SK-N-SH (cell line): ENCODE results near the gene RABGGTA. TPM values are rescaled to one million over a fixed set of nuclear protein-coding genes. Genes with fewer than 3 reads are reported as not detected.

Experiments
- CTCF ChIA-PET: fragments of 300-600, 350-600 bp; formaldehyde crosslinking; extraction: SDS; loops from one replicate; lab custom pipeline; 2021; lab: Yijun Ruan, JAX
- POLR2A ChIA-PET: fragments of 350-600 bp; sonication (Branson Sonifier 250); formaldehyde crosslinking; extraction: SDS; loops from one replicate; lab custom pipeline; 2020; ENCODE audit warnings: antibody characterized with exemption, inconsistent platforms; lab: Yijun Ruan, JAX
- DNase-seq: peaks from one replicate; pipeline ENCODE4 v3.0.0; 2012
- H2AFZ ChIP-seq: fragments of 200-600 bp; sonication (generic); 2 replicates; pipeline ENCODE4 v1.8.1; 2016; ENCODE audit warnings: antibody characterized with exemption, mild to moderate bottlenecking, low read depth
- H3F3A ChIP-seq: fragments of 200-600 bp; sonication (generic); replicated peaks from 2 replicates; pipeline ENCODE3; 2016; ENCODE audit warnings: antibody characterized with exemption, mild to moderate bottlenecking; ENCODE audit not compliant: insufficient read depth
- H3K27ac ChIP-seq, 2 experiments: fragments of 200-500 bp in 1 of 2; fragments of 200-600 bp in 1 of 2; sonication (Bioruptor generic) in 1 of 2; sonication (generic), shearing (Covaris generic) in 1 of 2; 2 replicates each; pipeline versions ENCODE4 v1.5.1 to v1.6.1; 2014 to 2016; ENCODE audit warnings: low read depth in 2 of 2, inconsistent platforms in 1 of 2, low read length in 1 of 2, mild to moderate bottlenecking in 1 of 2, mixed read lengths in 1 of 2
- H3K27me3 ChIP-seq: fragments of 200-600 bp; sonication (generic), shearing (Covaris generic); 2 replicates; pipeline ENCODE4 v1.6.1; 2016; ENCODE audit warnings: mixed run types; ENCODE audit not compliant: insufficient read depth
- H3K36me3 ChIP-seq, 2 experiments: fragments of 200-500 bp in 1 of 2; fragments of 200-600 bp in 1 of 2; sonication (Bioruptor generic) in 1 of 2; sonication (generic) in 1 of 2; replicated peaks in 1 of 2; 2 replicates each; pipeline versions ENCODE3 to v1.5.1; 2014 to 2016; ENCODE audit warnings: low read length in 1 of 2, mild to moderate bottlenecking in 1 of 2; ENCODE audit not compliant: insufficient read depth in 2 of 2, control insufficient read depth in 1 of 2
- H3K4me1 ChIP-seq, 2 experiments: fragments of 200-500 bp in 1 of 2; fragments of 200-600 bp in 1 of 2; sonication (Bioruptor generic) in 1 of 2; sonication (generic), shearing (Covaris generic) in 1 of 2; 2 replicates each; pipeline versions ENCODE4 v1.5.1 to v1.6.1; 2014 to 2016; ENCODE audit warnings: low read depth in 1 of 2, low read length in 1 of 2, mixed run types in 1 of 2; ENCODE audit not compliant: insufficient read depth in 2 of 2, control insufficient read depth in 1 of 2
- H3K4me2 ChIP-seq: fragments of 200-600 bp; sonication (generic), shearing (Covaris generic); 2 replicates; pipeline ENCODE4 v1.6.1; 2017; ENCODE audit warnings: mixed run types
- H3K4me3 ChIP-seq, 2 experiments: fragments of 200-500 bp in 1 of 2; fragments of 200-600 bp in 1 of 2; sonication (Bioruptor generic) in 1 of 2; sonication (generic), shearing (Covaris generic) in 1 of 2; 2 replicates each; pipeline versions ENCODE4 v1.5.1 to v1.8.1; 2014 to 2016; ENCODE audit warnings: low read depth in 2 of 2, inconsistent platforms in 1 of 2, low read length in 1 of 2, mild to moderate bottlenecking in 1 of 2, mixed read lengths in 1 of 2, moderate library complexity in 1 of 2
- H3K79me2 ChIP-seq: fragments of 200-600 bp; sonication (generic); 2 replicates; pipeline ENCODE4 v1.8.1; 2017; ENCODE audit warnings: mild to moderate bottlenecking; ENCODE audit not compliant: insufficient read depth
- H3K9ac ChIP-seq: fragments of 200-600 bp; sonication (generic); 2 replicates; pipeline ENCODE4 v1.6.1; 2017; ENCODE audit warnings: mixed run types
- H3K9me2 ChIP-seq: fragments of 200-600 bp; sonication (generic); 2 replicates; pipeline ENCODE4 v1.6.1; 2017; ENCODE audit warnings: mixed run types
- H3K9me3 ChIP-seq: fragments of 200-600 bp; sonication (generic); 2 replicates; pipeline ENCODE4 v1.6.1; 2017; ENCODE audit warnings: mixed run types, mild to moderate bottlenecking, moderate library complexity
- H4K20me1 ChIP-seq: fragments of 200-600 bp; sonication (generic); 2 replicates; pipeline ENCODE4 v1.6.1; 2017; ENCODE audit warnings: mild to moderate bottlenecking, mixed run types; ENCODE audit not compliant: insufficient read depth
- EP300 ChIP-seq, 2 experiments: IDR thresholded peaks; 2 replicates each; pipeline versions ENCODE4 v1.4.0 to v1.6.1; 2012; ENCODE audit warnings: borderline replicate concordance in 1 of 2, low read depth in 1 of 2, low read length in 1 of 2
- FOSL2 ChIP-seq: IDR thresholded peaks from 2 replicates; pipeline ENCODE4 v1.4.0; 2012; ENCODE audit warnings: low read depth, mild to moderate bottlenecking, moderate library complexity, borderline replicate concordance
- FOXJ3 ChIP-seq: sonication (generic); formaldehyde crosslinking; IDR thresholded peaks from 2 replicates; pipeline ENCODE4 v1.5.1; 2020; ENCODE audit warnings: mild to moderate bottlenecking, missing genetic modification reagents
- GABPA ChIP-seq: IDR thresholded peaks from 2 replicates; pipeline ENCODE4 v1.4.0; 2012; ENCODE audit warnings: low read depth, mild to moderate bottlenecking
- MXI1 ChIP-seq: IDR thresholded peaks from 2 replicates; pipeline ENCODE4 v1.6.1; 2012; ENCODE audit warnings: mild to moderate bottlenecking, low read depth, low read length, improper control_type of control experiment
- NRF1 ChIP-seq: IDR thresholded peaks from 2 replicates; pipeline ENCODE4 v1.6.1; 2012; ENCODE audit warnings: low read depth, mild to moderate bottlenecking, low read length
- RAD21 ChIP-seq: IDR thresholded peaks from 2 replicates; pipeline ENCODE4 v1.6.1; 2012; ENCODE audit warnings: mild to moderate bottlenecking, low read length
- RFX5 ChIP-seq: IDR thresholded peaks from 2 replicates; pipeline ENCODE4 v1.6.1; 2012; ENCODE audit warnings: mild to moderate bottlenecking, improper control_type of control experiment, low read length
- TAF1 ChIP-seq: IDR thresholded peaks from 2 replicates; pipeline ENCODE4 v1.6.1; 2012; ENCODE audit warnings: low read depth, mild to moderate bottlenecking, low read length, moderate library complexity, borderline replicate concordance
- USF1 ChIP-seq: IDR thresholded peaks from 2 replicates; pipeline ENCODE4 v1.4.0; 2012; ENCODE audit warnings: low read depth, borderline replicate concordance
- WGBS: methylation state at CpG from one replicate; pipeline ENCODE4 v1.1.6; 2017; ENCODE audit warnings: low lambda C conversion rate; 5-methylcytosine and 5-hydroxymethylcytosine counted together
- polyA plus RNA-seq, 3 experiments: library from polyadenylated mRNA; depleted of rRNA; stranded (reverse); fragments of >200 nt; gene quantifications; 2 replicates each; pipeline ENCODE4 v1.2.3, GENCODE V29; 2012
- TF ChIP-seq, protein P1 (sequence below): fragments of 150-350 bp; IDR thresholded peaks from 2 replicates; pipeline ENCODE4 v1.6.1; 2017; ENCODE audit warnings: antibody characterized with exemption, low read length, low read depth, borderline replicate concordance
- TF ChIP-seq, protein P2 (sequence below): IDR thresholded peaks from 2 replicates; pipeline ENCODE4 v1.6.1; 2012; ENCODE audit warnings: mild to moderate bottlenecking, low read depth, low read length, moderate library complexity

The RABGGTA gene
- polyA plus RNA-seq, 1 of the 3 experiments (the other 2 are of a cell fraction), result 59.4 TPM

DNA sequence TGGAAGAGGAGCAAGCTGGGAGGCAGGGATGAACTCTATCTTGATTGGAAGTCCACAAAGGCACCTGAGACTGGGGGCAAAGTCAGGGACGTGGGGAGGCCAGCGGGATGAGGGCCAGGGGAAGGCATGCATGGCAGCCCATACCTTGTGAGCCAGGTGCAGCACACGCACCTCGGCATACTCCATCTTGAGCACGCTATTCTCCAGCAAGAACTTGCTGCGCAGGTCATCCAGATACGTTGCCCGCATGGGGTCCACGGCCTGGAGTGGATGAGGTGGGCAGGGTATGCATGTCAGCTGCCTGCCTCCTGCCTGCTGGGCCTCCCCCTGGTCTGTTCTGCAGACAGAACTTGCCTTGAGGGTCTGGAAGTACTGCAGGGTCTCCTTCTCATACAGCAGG is 3.9 kb downstream of the RABGGTA start:
- DNase-seq, result no peak
- peaks cover 6 to 8% of the 10 kb centered on the region in 2 experiments; a peak in 2 of 4 replicates for H3K4me1 ChIP-seq
- peaks cover 0 to 31% of the 10 kb centered on the region in 2 experiments for H3K36me3 ChIP-seq
- H3K9ac ChIP-seq, result no peak overlapping the region
- ChIA-PET POLR2A (no interaction called here), CTCF (interaction anchor here (1.4 to 2.5 kb wide), 4 partner anchors 12 to 40 kb away, joined by 4 to 8 read pairs (median 4); partner anchors contain the start of gene CIDEB)
- no peak overlapping the region for H3K4me2 ChIP-seq
- no peaks in the 10 kb centered on the region for H3K9me3 ChIP-seq
- H3F3A ChIP-seq, result no peaks in the 10 kb centered on the region
- no peaks in the 10 kb centered on the region; the same call in 1 of the 2 replicates for H3K79me2 ChIP-seq
- TF ChIP-seq RFX5, result no peak
- no peak for TF ChIP-seq GABPA
- TF ChIP-seq MXI1, result no peak
- no peak for TF ChIP-seq EP300 (IDR thresholded peaks at IDR 0.05; ENCODE audit: borderline replicate concordance in 1 of 2, low read depth in 1 of 2, low read length in 1 of 2)
- no peak for TF ChIP-seq FOSL2
- no peak for TF ChIP-seq NRF1
- TF ChIP-seq, protein P1, sequence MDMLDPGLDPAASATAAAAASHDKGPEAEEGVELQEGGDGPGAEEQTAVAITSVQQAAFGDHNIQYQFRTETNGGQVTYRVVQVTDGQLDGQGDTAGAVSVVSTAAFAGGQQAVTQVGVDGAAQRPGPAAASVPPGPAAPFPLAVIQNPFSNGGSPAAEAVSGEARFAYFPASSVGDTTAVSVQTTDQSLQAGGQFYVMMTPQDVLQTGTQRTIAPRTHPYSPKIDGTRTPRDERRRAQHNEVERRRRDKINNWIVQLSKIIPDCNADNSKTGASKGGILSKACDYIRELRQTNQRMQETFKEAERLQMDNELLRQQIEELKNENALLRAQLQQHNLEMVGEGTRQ, result no peak
- TF ChIP-seq TAF1, result no peak
- TF ChIP-seq, protein P2, sequence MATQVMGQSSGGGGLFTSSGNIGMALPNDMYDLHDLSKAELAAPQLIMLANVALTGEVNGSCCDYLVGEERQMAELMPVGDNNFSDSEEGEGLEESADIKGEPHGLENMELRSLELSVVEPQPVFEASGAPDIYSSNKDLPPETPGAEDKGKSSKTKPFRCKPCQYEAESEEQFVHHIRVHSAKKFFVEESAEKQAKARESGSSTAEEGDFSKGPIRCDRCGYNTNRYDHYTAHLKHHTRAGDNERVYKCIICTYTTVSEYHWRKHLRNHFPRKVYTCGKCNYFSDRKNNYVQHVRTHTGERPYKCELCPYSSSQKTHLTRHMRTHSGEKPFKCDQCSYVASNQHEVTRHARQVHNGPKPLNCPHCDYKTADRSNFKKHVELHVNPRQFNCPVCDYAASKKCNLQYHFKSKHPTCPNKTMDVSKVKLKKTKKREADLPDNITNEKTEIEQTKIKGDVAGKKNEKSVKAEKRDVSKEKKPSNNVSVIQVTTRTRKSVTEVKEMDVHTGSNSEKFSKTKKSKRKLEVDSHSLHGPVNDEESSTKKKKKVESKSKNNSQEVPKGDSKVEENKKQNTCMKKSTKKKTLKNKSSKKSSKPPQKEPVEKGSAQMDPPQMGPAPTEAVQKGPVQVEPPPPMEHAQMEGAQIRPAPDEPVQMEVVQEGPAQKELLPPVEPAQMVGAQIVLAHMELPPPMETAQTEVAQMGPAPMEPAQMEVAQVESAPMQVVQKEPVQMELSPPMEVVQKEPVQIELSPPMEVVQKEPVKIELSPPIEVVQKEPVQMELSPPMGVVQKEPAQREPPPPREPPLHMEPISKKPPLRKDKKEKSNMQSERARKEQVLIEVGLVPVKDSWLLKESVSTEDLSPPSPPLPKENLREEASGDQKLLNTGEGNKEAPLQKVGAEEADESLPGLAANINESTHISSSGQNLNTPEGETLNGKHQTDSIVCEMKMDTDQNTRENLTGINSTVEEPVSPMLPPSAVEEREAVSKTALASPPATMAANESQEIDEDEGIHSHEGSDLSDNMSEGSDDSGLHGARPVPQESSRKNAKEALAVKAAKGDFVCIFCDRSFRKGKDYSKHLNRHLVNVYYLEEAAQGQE, result no peak
- TF ChIP-seq RAD21, result no peak
- no peak for TF ChIP-seq FOXJ3 (CRISPR knock-in tag)
- no peak for TF ChIP-seq USF1
- TF ChIP-seq, all 33 proteins: peak for 0
- H3K4me3 ChIP-seq, result no peak overlapping the region
- H2AFZ ChIP-seq, result no peak overlapping the region
- H3K27me3 ChIP-seq, result no peaks in the 10 kb centered on the region
- H4K20me1 ChIP-seq, result no peaks in the 10 kb centered on the region
- H3K9me2 ChIP-seq, result no peaks in the 10 kb centered on the region
- H3K27ac ChIP-seq, result no peak overlapping the region
- 94% methylated on average over 5 of the region's 9 CpGs for WGBS
